HL-60 (cell line): Measurements from ENCODE around the gene FXR2.
A peak's percentile ranks its signal among the peaks of the same experiment; 100 is the strongest.

Source experiments
- DNase-seq, 2 experiments: peaks; one replicate each; pipeline ENCODE4 v3.0.0-alpha.2; 2010 to 2020; ENCODE audit warnings: low read depth in 1 of 2, low spot score in 1 of 2
- H3K27ac ChIP-seq: fragments of 250-450 bp; sonication (Bioruptor Pico); replicated peaks from 2 replicates; pipeline ENCODE4 v1.5.1; 2020; ENCODE audit warnings: mild to moderate bottlenecking, moderate library complexity
- H3K27me3 ChIP-seq: fragments of 250-450 bp; sonication (Bioruptor Pico); 2 replicates; pipeline ENCODE4 v1.5.1; 2021; ENCODE audit warnings: mild to moderate bottlenecking, moderate library complexity; ENCODE audit not compliant: insufficient read depth, poor library complexity, severe bottlenecking
- H3K4me3 ChIP-seq: replicated peaks from 2 replicates; pipeline ENCODE4 v1.5.1; 2011; ENCODE audit warnings: mild to moderate bottlenecking, control low read depth, low read length; ENCODE audit not compliant: insufficient read depth
- GABPA ChIP-seq: IDR thresholded peaks from 2 replicates; pipeline ENCODE4 v1.6.1; 2012; ENCODE audit warnings: low read depth
- POLR2AphosphoS5 ChIP-seq: IDR thresholded peaks from 2 replicates; pipeline ENCODE4 v1.6.1; 2012; ENCODE audit warnings: low read depth
- REST ChIP-seq: IDR thresholded peaks from 2 replicates; pipeline ENCODE4 v1.6.1; 2012; ENCODE audit warnings: low read depth; ENCODE audit not compliant: insufficient replicate concordance
- SPI1 ChIP-seq: IDR thresholded peaks from 2 replicates; pipeline ENCODE4 v1.6.1; 2012; ENCODE audit warnings: low read depth, mild to moderate bottlenecking, borderline replicate concordance
- TF ChIP-seq, protein P1 (sequence below): IDR thresholded peaks from one replicate; pipeline ENCODE4 v1.5.1; 2011; ENCODE audit warnings: low read length, control low read depth, inconsistent platforms; ENCODE audit not compliant: insufficient read depth

Gene FXR2

GRCh38 chr17:7556627-7557026, 58.1 kb downstream of the FXR2 start:
- H3K27ac ChIP-seq, result no peak overlapping the region
- no peaks in the 10 kb centered on the region for H3K27me3 ChIP-seq
- TF ChIP-seq, protein P1, sequence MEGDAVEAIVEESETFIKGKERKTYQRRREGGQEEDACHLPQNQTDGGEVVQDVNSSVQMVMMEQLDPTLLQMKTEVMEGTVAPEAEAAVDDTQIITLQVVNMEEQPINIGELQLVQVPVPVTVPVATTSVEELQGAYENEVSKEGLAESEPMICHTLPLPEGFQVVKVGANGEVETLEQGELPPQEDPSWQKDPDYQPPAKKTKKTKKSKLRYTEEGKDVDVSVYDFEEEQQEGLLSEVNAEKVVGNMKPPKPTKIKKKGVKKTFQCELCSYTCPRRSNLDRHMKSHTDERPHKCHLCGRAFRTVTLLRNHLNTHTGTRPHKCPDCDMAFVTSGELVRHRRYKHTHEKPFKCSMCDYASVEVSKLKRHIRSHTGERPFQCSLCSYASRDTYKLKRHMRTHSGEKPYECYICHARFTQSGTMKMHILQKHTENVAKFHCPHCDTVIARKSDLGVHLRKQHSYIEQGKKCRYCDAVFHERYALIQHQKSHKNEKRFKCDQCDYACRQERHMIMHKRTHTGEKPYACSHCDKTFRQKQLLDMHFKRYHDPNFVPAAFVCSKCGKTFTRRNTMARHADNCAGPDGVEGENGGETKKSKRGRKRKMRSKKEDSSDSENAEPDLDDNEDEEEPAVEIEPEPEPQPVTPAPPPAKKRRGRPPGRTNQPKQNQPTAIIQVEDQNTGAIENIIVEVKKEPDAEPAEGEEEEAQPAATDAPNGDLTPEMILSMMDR, result no peak
- TF ChIP-seq REST (no peak), POLR2AphosphoS5 (no peak), SPI1 (no peak), GABPA (no peak)
- no peak overlapping the region for H3K4me3 ChIP-seq
- DNase-seq, result no peak

GRCh38 chr17:7555320-7555948, 59.3 kb downstream of the FXR2 start:
- no peak overlapping the region for H3K4me3 ChIP-seq
- TF ChIP-seq GABPA (no peak), POLR2AphosphoS5 (no peak), SPI1 (no peak), REST (no peak)
- TF ChIP-seq, protein P1, result no peak
- H3K27me3 ChIP-seq, result no peaks in the 10 kb centered on the region
- H3K27ac ChIP-seq, result no peak overlapping the region
- no peak for DNase-seq

GRCh38 chr17:7553356-7553755, 61.3 kb downstream of the FXR2 start:
- no peak for TF ChIP-seq REST
- no peak for TF ChIP-seq SPI1
- TF ChIP-seq GABPA, result no peak
- TF ChIP-seq, protein P1, result no peak
- TF ChIP-seq POLR2AphosphoS5, result no peak
- Histone ChIP-seq H3K4me3 (no peak overlapping the region), H3K27ac (peak overlapping the region; percentile 56; the same call in 1 of the 2 replicates), H3K27me3 (no peaks in the 10 kb centered on the region)
- no peak for DNase-seq
